ENCODE data around the gene TIGD4.

The TIGD4 gene

GRCh38 chr4:152719801-152720556, 59.6 kb downstream of the TIGD4 start:
- DNase-seq (ENCODE audit: low spot score) = no peak

All from germinal center (tissue), 1 donor.